Endothelial cell of umbilical vein (primary cell): Measurements from ENCODE around the gene UNC50. TPM values are rescaled to one million over a fixed set of nuclear protein-coding genes. Genes with fewer than 3 reads are reported as not detected.

Source experiments
- BruUV-seq: library from RNA; stranded (reverse); fragments of 400-500 nt; replicated peaks from 2 replicates; lab custom pipeline; 2021; lab: Mats Ljungman, UMichigan
- CTCF ChIA-PET: fragments of 300-600, 350-600 bp; sonication (Branson Sonifier 250); formaldehyde crosslinking; loops from one replicate; lab custom pipeline; 2021; ENCODE audit warnings: antibody characterized with exemption, inconsistent platforms; lab: Charles Lee
- POLR2A ChIA-PET: fragments of 300-600, 350-600 bp; sonication (Branson Sonifier 250); formaldehyde crosslinking; loops from one replicate; lab custom pipeline; 2021; ENCODE audit warnings: antibody characterized with exemption, inconsistent platforms; lab: Charles Lee
- DNase-seq: peaks from one replicate; pipeline ENCODE4 v3.0.0-alpha.2; 2011; ENCODE audit warnings: low read depth, low spot score
- FAIRE-seq: peaks from 2 replicates; lab custom pipeline; 2011; peaks lifted over from hg19 to GRCh38; lab: Jason Lieb, UNC
- H2AFZ ChIP-seq: 2 replicates; pipeline ENCODE4 v1.6.0; 2012; ENCODE audit warnings: low read depth, low read length, control low read depth, inconsistent platforms
- H3K27ac ChIP-seq: 2 replicates; pipeline ENCODE4 v1.5.1; 2011; ENCODE audit warnings: low read depth, mild to moderate bottlenecking, control low read depth, low read length, moderate library complexity; ENCODE audit not compliant: insufficient read depth
- H3K27me3 ChIP-seq, 2 experiments: 2 replicates each; pipeline versions ENCODE4 v1.6.0 to v1.6.1; 2011; ENCODE audit warnings: low read length in 2 of 2, mixed read lengths in 1 of 2; ENCODE audit not compliant: control insufficient read depth in 2 of 2, insufficient read depth in 2 of 2
- H3K36me3 ChIP-seq, 2 experiments: 2 replicates in 1 of 2; 3 replicates in 1 of 2; pipeline ENCODE4 v1.5.1; 2011; ENCODE audit warnings: low read length in 2 of 2, mild to moderate bottlenecking in 1 of 2, moderate library complexity in 1 of 2; ENCODE audit not compliant: control insufficient read depth in 2 of 2, insufficient read depth in 2 of 2; ENCODE audit errors: extremely low read depth in 1 of 2
- H3K4me1 ChIP-seq: 3 replicates; pipeline ENCODE4 v1.5.1; 2011; ENCODE audit warnings: mild to moderate bottlenecking, low read length; ENCODE audit not compliant: control insufficient read depth, insufficient read depth; ENCODE audit errors: extremely low read depth
- H3K4me2 ChIP-seq: 2 replicates; pipeline ENCODE4 v1.6.1; 2011; ENCODE audit warnings: low read length, control low read depth, mixed read lengths; ENCODE audit not compliant: insufficient read depth
- H3K4me3 ChIP-seq, 3 experiments: fragments of 200-600 bp in 1 of 3; sonication (generic), shearing (Covaris generic) in 1 of 3; replicated peaks in 1 of 3; 2 replicates each; pipeline ENCODE4 v1.5.1; 2011 to 2016; ENCODE audit warnings: control low read depth in 3 of 3, low read length in 3 of 3, mild to moderate bottlenecking in 2 of 3, inconsistent platforms in 1 of 3, low read depth in 1 of 3, moderate library complexity in 1 of 3; ENCODE audit not compliant: insufficient read depth in 1 of 3
- H3K79me2 ChIP-seq: 2 replicates; pipeline ENCODE4 v1.6.0; 2012; ENCODE audit warnings: low read length, inconsistent platforms; ENCODE audit not compliant: control insufficient read depth, insufficient read depth
- H3K9ac ChIP-seq: replicated peaks from 2 replicates; pipeline ENCODE3; 2011; ENCODE audit warnings: low read length, control low read depth; ENCODE audit not compliant: insufficient read depth; ENCODE audit errors: extremely low read depth
- H3K9me1 ChIP-seq: replicated peaks from 3 replicates; pipeline ENCODE4 v1.6.0; 2011; ENCODE audit warnings: mild to moderate bottlenecking, low read length; ENCODE audit not compliant: control insufficient read depth, insufficient read depth; ENCODE audit errors: extremely low read depth
- H3K9me3 ChIP-seq: replicated peaks from 2 replicates; pipeline ENCODE4 v1.5.1; 2012; ENCODE audit warnings: low read length, inconsistent platforms; ENCODE audit not compliant: control insufficient read depth, insufficient read depth
- H4K20me1 ChIP-seq: replicated peaks from 2 replicates; pipeline ENCODE3; 2011; ENCODE audit warnings: mild to moderate bottlenecking, low read length; ENCODE audit not compliant: control insufficient read depth, insufficient read depth; ENCODE audit errors: extremely low read depth
- EZH2 ChIP-seq: IDR thresholded peaks from 2 replicates; pipeline ENCODE4 v1.6.1; 2012; ENCODE audit warnings: borderline replicate concordance, low read depth, mild to moderate bottlenecking, moderate library complexity, low read length, inconsistent platforms; ENCODE audit not compliant: severe bottlenecking
- FOS ChIP-seq: IDR thresholded peaks from 2 replicates; pipeline ENCODE4 v1.6.1; 2011; ENCODE audit warnings: mild to moderate bottlenecking, low read length, moderate library complexity, borderline replicate concordance; ENCODE audit not compliant: insufficient read depth
- GATA2 ChIP-seq: IDR thresholded peaks from 2 replicates; pipeline ENCODE4 v1.7.0; 2011; ENCODE audit warnings: low read depth, mild to moderate bottlenecking, moderate library complexity, mixed read lengths, low read length; ENCODE audit not compliant: insufficient read length, insufficient read depth
- JUN ChIP-seq: IDR thresholded peaks from 2 replicates; pipeline ENCODE4 v1.6.1; 2011; ENCODE audit warnings: borderline replicate concordance, low read depth; ENCODE audit not compliant: insufficient read length, insufficient read depth
- MAX ChIP-seq: IDR thresholded peaks from 2 replicates; pipeline ENCODE4 v1.6.1; 2011; ENCODE audit not compliant: insufficient read depth, insufficient read length
- MYC ChIP-seq: IDR thresholded peaks from one replicate; pipeline ENCODE4 v1.6.1; 2011; ENCODE audit warnings: mild to moderate bottlenecking, low read depth, low read length
- POLR2A ChIP-seq: IDR thresholded peaks from 2 replicates; pipeline ENCODE4 v1.6.1; 2012; ENCODE audit warnings: low read depth, mild to moderate bottlenecking, control low read depth, low read length
- POLR2AphosphoS5 ChIP-seq: IDR thresholded peaks from 2 replicates; pipeline ENCODE4 v1.6.1; 2012; ENCODE audit warnings: low read depth, mild to moderate bottlenecking, control low read depth, low read length, moderate library complexity; ENCODE audit not compliant: insufficient read depth
- dilution Hi-C: fragments of 300-500 bp; cut with MboI; formaldehyde crosslinking; loops from one replicate; pipeline ENCODE4 v1.15.0; 2019; ENCODE audit warnings: low sequenced_read_pairs; ENCODE audit not compliant: extremely low pct_ligation_motif_present
- intact Hi-C: fragments of 100-400 bp; cut with micrococcal nuclease; formaldehyde crosslinking; loops from one replicate; pipeline ENCODE4 v1.10.0; 2022
- polyA plus RNA-seq, 4 experiments: library from polyadenylated mRNA; depleted of rRNA in 3 of 4; stranded (reverse) in 3 of 4; unstranded in 1 of 4; fragments of >200 nt; gene quantifications; 2 replicates each; pipeline versions ENCODE4 v1.2.1 to v1.2.3, GENCODE V29; 2011 to 2012; ENCODE audit warnings: missing spikeins in 1 of 4
- total RNA-seq: library from RNA; stranded (reverse); gene quantifications from 2 replicates; pipeline ENCODE4 v1.2.3, GENCODE V29; 2021
- TF ChIP-seq, protein P1 (sequence below), 2 donors: IDR thresholded peaks; 1 replicate in 1 of 2; 2 replicates in 1 of 2; pipeline ENCODE4 v1.5.1; 2011; ENCODE audit warnings: low read length in 2 of 2, mild to moderate bottlenecking in 2 of 2, moderate library complexity in 2 of 2, control low read depth in 1 of 2, inconsistent platforms in 1 of 2, low read depth in 1 of 2; ENCODE audit not compliant: insufficient read depth in 1 of 2; ENCODE audit errors: extremely low read depth in 1 of 2

The UNC50 gene
- total and polyA plus RNA-seq, 2 donors (not counting 3 experiments of a cell fraction or from before 2014, with no cell fraction given) = 33.5 to 56.6 TPM

- no peaks in the 10 kb centered on the region for H4K20me1 ChIP-seq
- CTCF ChIA-PET = no interaction called here
- no peak for FAIRE-seq
- no peak overlapping the region for H3K4me2 ChIP-seq
- no peak overlapping the region for H2AFZ ChIP-seq
- POLR2A ChIA-PET = no interaction called here
- H3K9me1 ChIP-seq = no peaks in the 10 kb centered on the region
- no peaks in the 10 kb centered on the region for H3K9me3 ChIP-seq
- no peak for DNase-seq
- BruUV-seq = no TSS peak
- H3K4me1 ChIP-seq = no peaks in the 10 kb centered on the region
- H3K36me3 ChIP-seq = peaks cover 2 to 3% of the 10 kb centered on the region in 2 experiments
- H3K4me3 ChIP-seq = no peak overlapping the region
- H3K79me2 ChIP-seq = peaks cover 18% of the 10 kb centered on the region
- TF ChIP-seq MAX (no peak), MYC (no peak), EZH2 (no peak), POLR2AphosphoS5 (no peak), JUN (no peak), POLR2A (no peak), GATA2 (no peak), FOS (no peak)
- TF ChIP-seq, protein P1, sequence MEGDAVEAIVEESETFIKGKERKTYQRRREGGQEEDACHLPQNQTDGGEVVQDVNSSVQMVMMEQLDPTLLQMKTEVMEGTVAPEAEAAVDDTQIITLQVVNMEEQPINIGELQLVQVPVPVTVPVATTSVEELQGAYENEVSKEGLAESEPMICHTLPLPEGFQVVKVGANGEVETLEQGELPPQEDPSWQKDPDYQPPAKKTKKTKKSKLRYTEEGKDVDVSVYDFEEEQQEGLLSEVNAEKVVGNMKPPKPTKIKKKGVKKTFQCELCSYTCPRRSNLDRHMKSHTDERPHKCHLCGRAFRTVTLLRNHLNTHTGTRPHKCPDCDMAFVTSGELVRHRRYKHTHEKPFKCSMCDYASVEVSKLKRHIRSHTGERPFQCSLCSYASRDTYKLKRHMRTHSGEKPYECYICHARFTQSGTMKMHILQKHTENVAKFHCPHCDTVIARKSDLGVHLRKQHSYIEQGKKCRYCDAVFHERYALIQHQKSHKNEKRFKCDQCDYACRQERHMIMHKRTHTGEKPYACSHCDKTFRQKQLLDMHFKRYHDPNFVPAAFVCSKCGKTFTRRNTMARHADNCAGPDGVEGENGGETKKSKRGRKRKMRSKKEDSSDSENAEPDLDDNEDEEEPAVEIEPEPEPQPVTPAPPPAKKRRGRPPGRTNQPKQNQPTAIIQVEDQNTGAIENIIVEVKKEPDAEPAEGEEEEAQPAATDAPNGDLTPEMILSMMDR (IDR thresholded peaks at IDR 0.05; ENCODE audit: extremely low read depth in 1 of 2, insufficient read depth in 1 of 2, low read depth in 1 of 2, low read length in 2 of 2) = no peak
- intact Hi-C loops (no loop called here), dilution Hi-C loops (no loop called here)
- no peak overlapping the region for H3K27ac ChIP-seq
- H3K9ac ChIP-seq = no peak overlapping the region
- H3K27me3 ChIP-seq = no peaks in the 10 kb centered on the region
Measured at GRCh38 chr2:98663511-98664090, 55.2 kb downstream of the UNC50 start.
